DMS53 treated with DMSO at 0.1 percent for 48 hours (cell line): ENCODE data around the gene PCNX2.
"Not testable (repeated sequence)": the region's sequence is repeated elsewhere in the genome, so short reads cannot be mapped to it uniquely, and the experiment has no call there.

Experiments
- DNase-seq: peaks from one replicate; lab custom pipeline; 2025; ENCODE audit not compliant: unreplicated experiment; lab: John Stamatoyannopoulos, UW

Gene PCNX2

DNA sequence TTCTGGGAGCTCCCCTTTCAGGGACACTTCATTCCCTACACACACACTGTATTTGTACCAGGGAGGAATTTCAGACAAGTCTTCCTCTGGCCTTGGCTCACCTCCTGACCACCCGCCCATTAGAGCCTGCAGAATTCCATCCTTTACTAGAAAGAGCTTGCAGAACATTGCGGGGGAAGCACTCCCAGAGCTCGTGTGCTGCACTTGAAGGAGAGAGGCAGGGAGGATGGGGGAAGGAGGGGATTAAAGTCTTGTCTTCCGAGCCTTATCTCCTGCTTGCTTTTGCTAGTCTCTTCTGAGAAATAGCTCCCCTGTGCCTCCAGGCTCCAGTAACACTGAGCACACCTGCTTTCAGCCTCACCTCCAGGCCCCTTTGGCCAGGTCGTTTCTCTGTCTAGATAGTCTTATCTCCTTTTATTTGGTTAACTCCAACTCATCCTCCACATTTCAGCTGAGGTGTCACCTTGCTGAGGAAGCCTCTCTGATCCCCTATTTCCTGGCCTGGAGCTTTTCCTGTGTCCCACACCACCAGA, 62.0 kb downstream of the PCNX2 start:
- DNase-seq: no peak

DNA sequence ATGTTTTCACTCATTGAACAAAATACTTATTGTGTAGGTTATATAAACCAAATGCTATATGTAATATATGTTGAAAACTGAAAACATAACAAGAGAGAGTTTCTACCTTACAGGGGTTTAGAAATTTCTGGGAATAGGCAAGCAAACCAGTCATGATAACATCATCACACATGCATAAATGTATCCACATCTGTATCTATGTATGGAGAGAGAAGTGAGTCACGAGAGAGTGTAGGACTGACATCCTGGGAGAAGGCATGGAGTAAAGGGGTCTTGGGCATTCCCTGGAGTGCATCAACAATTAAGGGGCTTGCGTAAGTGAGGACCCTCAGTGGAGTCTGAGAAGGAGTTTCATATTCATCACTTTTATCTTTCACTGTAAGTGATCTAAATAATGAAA, 65.5 kb downstream of the PCNX2 start:
- DNase-seq: no peak

DNA sequence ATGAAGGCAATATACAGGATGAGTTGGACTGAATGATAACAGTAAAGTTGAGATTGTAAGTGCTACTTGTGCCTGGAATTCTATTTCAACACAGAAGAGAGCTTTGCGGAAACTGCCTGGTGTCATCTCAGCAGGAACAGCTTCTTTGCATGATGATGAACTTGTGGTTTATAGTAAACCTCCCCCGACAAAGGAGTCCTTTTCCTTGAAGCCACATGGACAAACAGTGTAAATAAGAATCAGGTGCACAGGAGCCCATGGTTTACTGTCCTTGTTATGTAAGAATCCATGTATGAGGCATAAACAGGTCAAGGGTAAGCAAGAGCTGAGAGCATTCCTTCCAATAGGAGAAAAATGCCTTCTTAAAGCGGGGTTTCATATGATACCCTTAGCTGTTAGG, 66.2 kb downstream of the PCNX2 start:
- DNase-seq: no peak

DNA sequence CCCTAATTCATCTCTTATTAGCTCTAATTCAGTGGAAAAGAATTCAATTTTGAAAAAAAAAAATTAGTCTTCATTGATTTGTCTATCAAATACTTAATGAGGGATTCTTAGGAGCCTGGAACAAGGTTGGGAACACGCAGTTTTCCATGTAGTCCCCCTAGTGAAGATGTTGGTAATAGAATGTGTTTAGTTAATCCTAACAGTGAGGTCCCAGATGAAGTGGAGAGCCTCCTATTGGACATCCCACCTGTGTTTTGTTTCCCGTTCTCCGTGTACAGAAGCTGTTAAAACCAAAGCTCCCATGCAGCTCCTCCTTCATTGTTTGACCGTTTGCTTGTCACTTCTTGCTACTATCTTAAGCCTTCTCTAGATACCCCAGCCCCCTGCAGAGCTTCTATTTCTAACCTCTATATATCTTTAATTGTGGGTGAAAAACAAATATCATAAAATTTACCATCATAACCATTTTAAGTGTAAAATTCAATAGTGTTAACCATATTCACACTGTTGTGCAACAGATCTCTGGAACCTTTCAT, 67.5 kb downstream of the PCNX2 start:
- DNase-seq: no peak

GRCh38 chr1:233224311-233224710, 71.2 kb downstream of the PCNX2 start:
- no peak for DNase-seq

GRCh38 chr1:233217832-233218231, 77.7 kb downstream of the PCNX2 start:
- no peak for DNase-seq

- DNase-seq: no peak
Measured at GRCh38 chr1:233216009-233216408, 79.5 kb downstream of the PCNX2 start.

GRCh38 chr1:233215135-233215760, 80.3 kb downstream of the PCNX2 start:
- no peak for DNase-seq

- no peak for DNase-seq
Measured at GRCh38 chr1:233211595-233211994, 83.9 kb downstream of the PCNX2 start.

GRCh38 chr1:233211106-233211505, 84.4 kb downstream of the PCNX2 start:
- DNase-seq: no peak

DNA sequence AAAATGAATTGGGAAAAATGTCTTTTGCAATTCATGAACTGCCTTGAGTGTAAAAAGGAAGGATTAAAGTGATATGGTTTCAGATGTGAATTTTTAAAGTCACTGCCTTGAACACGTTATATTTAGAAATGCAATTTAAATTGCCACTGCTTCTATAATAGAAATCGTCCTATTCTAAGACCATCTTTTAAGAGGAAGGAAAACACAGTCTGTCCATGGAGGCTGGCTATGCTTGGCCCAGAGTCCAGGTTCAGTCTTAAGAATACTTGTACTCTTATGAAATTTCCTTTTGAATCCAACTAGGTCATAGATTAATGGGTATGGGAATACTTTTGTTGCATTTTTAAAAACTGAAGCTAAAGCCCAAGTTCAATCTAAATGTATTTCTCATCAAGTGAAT, 86.0 kb downstream of the PCNX2 start:
- DNase-seq: no peak

GRCh38 chr1:233208687-233209086, 86.8 kb downstream of the PCNX2 start:
- DNase-seq: no peak

DNA sequence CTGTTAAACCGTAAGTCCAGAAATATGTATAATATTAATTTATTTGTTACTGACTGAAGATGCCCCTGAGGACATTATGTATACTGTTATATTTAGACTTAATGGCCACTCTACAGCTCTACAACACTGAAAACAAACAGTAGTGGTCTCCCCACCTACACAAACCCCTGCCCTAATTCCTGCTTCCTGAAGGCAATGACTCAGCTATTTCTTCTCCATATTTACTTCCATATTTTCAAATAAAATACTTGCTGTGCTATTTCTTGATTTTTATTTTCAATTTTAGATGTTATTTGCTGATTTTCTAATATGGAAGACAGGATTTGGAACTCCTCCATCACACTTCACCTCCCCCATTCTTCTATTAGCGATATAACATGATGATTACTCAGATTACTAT, 97.6 kb downstream of the PCNX2 start:
- no peak for DNase-seq

- no peak for DNase-seq
Measured at GRCh38 chr1:233193741-233194140, 101.8 kb downstream of the PCNX2 start.

GRCh38 chr1:233190987-233191386, 104.5 kb downstream of the PCNX2 start:
- DNase-seq: no peak

DNA sequence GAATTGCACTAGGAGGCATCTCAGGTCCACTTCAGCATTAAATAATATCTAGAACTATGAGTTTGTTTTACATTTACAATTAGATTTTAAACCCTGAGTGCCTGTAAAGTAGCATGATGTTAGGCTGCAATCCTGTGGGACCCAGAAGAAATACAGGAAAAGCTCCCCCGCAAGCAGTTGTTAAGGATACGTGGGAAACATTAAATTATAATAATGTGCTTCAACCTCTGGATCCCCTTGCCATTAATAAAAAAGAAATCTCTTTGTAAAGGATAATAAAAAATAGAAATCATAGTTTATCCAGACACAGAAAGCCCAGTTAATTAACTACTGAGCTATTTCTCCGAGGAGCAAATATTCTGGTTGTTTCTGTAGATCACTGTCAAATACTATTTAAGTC, 106.0 kb downstream of the PCNX2 start:
- no peak for DNase-seq

DNA sequence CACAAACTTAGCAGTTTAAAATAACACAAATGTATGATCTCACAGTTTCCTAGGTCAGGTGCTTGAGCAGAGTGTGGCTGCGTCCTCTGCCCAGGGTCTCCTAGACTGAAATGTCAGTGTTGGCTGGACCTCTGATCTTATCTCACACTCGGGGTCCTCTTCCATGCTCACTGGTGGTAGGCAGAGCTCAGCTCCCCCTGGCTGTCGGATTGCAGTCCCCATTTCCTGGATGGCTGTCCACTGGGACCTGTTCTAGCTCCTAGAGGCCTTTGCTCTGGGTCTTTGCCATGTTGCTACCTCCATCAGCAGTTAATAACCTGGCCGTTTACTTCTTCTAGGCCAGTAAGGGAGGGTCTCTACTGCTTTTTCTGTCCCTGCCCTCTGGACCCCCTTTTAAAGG, 107.5 kb downstream of the PCNX2 start:
- DNase-seq: no peak

GRCh38 chr1:233183226-233184020, 112.1 kb downstream of the PCNX2 start:
- DNase-seq: no peak

GRCh38 chr1:233182587-233182986, 112.9 kb downstream of the PCNX2 start:
- no peak for DNase-seq

DNA sequence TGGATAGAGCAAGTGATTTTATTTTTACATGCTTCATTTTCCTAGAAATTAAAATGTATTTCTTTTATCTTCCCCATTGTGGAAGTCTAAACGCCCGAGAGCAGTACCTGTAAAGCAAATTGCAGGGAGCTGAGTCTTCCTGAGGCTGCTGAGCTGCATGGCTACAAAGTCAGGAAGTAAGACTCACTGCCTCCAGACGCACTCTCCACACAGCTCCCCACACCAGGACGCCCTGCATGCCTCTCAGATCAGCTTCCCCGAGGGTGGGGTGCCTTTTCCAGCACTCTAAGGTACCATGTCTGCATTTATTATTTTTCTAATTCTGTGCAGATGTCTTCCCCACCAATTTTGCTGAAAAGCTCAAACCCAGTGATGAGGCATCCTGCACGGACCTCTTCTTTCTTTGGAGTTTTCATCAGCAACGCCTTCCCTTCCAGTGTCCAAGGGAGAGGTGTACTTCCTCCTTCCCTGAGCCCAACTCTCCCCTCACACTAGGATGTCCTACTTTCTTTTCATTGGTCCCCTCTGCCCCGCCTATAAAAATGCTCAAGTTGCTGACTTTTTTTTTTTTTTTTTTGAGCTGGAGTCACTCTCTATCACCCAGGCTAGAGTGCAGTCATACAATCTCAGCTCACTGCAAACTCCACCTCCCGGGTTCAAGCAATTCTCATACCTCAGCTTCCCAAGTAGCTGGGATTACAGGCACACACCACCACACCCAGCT, 114.7 kb downstream of the PCNX2 start:
- no peak for DNase-seq

- DNase-seq: not testable (repeated sequence)
Measured at GRCh38 chr1:233179638-233180037, 115.9 kb downstream of the PCNX2 start.

DNA sequence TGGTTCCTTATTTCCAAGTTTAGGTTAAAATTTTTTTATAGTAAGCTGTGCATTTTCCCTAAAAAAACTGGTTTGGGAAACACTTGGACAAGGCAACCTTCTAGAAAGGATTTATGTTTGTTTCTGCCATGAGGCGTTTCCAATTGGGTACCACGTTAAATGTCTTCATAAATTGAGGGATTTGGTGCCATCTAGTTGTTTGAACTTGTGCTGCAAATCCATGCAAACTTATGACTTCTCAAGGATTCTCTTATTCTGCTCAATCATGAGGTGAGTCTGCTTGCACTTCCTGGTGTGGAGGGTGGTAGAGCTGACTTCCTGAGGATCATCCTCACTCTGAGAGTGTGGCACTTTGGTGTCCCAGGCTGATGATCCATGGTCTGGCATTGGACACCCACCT, 123.3 kb downstream of the PCNX2 start:
- no peak for DNase-seq
